Activated CD8-positive, alpha-beta memory T cell treated with anti-CD3 and anti-CD28 coated beads, Interleukin-2, amount 50 U/mL, for 4 hours (primary cell): Measurements from ENCODE around the gene AP1M1.

Source experiments
- DNase-seq: peaks from one replicate; pipeline ENCODE4 v3.0.0-alpha.2; 2020

AP1M1 gene

DNA sequence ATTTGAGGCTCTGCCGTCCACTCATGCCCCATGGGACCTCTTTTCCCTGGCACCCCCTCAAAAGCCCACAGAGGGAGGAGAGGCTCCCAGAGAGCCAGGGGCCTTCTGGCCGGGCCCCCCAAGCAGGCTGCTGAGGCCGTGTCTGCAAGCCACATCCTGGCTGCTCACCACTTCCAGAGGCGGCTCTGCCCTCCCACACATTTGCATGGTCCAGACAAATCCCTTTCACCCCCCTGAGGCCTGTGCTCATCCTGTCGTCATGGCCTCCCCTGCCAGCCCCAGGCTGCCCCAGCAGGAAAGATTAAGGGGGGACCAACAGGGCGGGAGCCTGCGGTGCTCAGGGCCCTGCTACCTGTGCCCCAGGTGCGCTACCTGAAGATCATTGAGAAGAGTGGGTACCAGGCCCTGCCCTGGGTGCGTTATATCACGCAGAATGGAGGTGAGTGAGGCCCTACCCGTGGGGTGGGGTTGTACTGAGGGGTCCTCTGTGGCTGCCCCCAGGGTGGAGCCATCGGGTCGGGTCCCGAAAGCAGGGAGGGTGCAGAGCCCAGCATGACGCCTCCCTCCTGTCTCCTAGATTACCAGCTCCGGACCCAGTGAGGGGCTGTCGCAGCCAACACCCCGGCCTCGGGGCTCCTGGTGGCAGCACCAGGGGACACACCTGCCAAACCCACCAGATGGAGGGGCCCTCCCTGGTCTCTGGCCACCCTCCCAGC lies 36.3 kb downstream of the AP1M1 start:
- no peak for DNase-seq

DNA sequence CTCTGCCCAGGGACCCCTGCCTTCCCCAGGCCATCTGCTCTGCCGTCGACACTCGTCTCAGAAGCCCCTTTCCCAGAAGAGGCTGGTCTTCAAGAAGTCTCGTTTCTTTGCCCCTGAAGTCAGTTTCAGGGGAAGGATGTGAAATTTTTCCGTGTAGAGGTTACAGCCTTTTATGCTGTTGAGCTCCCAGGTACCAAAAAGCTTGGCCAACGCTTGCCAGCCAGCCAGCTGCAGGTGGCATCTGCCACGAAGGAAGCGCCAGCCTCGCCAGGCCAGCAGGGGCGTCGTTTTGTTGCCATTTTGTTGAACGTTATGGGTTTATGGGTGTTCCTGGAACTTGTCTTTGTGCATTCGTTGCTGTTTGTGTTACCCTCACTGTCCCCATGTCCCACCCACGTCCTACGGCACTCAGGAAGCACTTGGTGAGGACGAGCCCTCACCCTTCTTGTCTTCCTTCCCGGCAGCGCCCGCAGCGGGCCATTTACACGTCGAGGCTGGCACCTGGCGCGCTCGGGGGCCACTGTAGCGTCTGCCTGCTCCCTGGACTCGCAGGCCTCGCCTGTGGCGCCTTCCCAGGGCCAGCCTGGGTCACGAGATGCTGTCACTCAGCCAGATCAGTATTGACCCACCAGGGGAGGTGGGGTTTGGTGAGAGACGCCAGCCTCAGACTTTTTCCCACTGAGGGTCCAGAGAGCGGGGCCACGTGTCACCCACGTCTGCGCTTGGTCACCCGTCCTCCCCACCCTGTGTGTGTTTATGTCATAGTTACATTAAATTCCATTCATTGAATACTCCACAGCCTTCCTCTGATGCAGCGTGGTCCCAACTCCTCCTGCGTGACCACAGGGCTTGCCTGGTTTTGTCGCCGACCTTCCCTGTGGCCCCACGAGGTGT lies 37.1 kb downstream of the AP1M1 start:
- DNase-seq: no peak

DNA sequence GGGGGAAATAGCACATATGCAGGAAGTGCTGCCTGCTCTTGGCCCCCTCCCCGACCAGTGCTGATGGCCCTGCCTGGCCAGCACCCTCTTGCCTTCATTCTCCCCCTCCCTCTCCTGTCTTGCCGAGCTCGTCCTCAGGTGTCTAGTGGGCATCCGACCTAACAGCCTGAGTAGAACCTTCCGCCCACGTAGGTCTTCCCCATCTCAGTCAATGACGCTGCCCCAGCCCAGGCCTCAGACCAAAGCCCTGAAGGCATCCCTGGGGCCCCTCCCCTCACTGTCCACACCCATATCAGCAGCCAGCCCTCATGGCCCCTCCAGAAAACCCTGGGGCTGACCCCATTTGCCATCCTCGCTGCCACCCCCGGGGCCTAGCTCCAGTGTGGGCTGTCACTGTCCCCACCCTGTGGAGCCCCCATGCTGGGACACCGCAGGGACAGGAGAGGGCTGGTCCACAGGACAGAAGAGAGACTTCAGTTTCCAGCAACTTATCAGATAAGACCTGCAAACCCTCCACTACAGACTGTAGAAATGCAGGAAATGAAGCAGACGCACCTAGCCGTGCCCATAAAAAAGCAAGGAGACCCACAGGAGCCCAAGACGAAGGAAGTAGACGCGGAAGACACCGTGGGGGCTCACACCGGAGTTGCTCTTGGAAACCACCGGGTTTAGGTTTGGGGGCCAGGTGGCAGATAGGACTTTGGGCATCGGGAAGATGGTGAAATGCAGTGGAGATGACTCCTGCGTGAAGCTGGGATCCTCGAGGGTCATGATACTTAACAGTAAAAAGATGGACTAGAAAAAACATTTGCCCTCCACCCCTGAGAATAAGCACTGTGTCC lies 38.3 kb downstream of the AP1M1 start:
- no peak for DNase-seq

DNA sequence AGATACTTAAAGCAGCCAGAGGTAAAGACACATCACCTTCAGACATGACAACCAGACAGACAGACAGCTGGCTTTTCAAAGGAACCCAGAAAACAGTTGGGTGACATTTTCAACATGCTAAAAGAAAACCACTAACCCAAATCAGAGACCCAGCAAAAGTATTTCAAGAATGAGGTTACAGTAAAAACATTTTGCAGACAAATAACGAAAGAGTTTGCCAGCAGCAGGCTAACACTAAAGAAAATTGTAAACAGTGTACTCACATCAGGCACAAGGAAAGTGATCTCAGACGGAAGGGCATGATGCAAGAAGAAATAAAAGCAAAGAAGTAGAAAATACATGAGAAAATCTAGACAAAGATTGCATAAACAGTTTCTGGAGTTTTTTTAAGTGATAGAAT lies 46.4 kb downstream of the AP1M1 start:
- no peak for DNase-seq

DNA sequence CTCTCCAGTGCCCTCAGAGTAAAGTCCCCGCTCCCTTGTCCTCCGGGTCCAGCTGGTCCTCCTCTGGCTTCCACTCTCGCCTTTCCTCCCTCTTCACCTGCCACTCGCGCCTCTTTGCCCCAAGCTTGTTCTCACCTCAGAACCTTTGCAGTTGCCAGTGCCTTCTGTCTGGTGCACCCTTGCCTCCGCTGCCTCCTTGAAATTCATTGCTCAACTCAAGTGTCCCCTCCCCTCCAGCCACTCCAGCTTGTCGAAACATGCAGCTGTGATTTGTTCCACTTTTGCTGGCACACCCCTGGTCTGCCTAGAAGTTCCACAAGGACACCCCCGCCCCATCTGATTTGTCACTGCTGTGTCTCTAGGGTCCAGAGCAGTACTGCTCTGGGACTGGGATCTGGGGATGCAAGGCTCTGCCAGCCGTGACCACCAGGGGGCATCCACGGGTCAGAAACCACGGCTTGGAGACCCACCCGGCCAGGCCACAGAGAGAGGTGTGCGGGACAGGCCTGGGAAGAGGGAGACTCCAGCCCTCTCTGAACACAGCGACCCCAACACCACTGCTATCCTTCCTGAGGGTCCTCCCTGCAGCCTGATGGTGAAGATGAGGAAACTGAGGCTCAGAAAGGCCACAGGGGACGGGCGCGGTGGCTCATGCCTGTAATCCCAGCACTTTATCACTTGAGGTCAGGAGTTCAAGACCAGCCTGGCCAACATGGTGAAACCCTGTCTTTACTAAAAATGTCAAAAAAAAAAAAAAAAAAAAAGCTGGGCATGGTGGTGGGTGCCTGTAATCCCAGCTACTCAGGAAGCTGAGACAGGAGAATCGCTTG lies 49.9 kb downstream of the AP1M1 start:
- peak; percentile 88 for DNase-seq

DNA sequence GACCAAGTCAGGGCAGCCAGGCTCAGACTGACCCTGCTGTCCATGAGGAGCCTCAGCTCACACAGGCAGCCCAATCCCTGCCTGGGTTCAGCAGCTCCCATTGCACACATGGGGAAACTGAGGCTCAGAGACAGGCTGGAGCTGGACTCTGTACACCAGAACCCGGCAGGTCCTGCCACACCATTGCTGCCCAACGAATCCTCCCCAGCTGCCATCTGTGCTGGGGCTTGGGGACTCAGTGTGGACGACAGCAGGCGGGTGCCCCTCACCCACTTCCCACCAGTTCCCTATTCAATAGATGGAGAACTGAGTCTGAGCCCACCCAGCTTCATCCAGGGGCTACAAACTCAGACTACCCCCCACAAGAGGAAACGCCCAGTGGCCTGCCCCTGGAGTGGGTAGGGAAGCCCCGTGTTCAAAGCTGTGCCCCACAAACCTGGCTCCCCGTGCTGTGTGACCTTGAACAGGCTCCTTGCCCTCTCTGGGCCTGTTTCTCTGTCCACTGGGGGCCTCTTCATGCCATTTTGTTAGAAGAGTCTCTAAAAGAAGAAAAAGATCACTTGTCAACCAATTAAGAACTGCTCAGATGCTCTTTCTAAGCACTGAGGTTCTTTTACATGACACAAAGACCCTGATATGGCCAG lies 50.8 kb downstream of the AP1M1 start:
- no peak for DNase-seq

DNA sequence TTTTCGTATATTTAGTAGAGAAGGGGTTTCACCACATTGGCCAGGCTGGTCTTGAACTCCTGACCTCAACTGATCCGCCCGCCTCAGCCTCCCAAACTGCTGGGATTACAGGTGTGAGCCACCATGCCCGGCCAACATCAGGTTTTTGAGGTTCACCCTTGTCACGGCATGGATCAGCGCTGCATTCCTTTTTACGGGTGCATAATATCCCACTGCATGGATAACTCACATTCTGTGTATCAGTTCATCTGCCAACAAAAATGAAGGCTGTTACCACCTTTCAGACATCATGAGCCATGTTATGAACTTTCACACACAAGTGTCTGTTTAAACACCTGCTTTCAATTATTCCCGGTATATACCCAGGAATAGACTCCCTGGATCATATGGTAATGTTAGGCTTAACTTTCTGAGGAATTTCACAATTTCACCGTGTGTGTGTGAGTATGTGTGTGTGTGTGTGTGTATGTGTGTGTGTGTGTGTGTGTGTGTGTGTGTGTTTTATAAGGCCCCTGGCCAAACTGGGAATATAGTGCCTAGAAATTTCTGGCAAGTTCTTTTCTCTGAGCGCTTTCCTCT lies 52.2 kb downstream of the AP1M1 start:
- DNase-seq: no peak

DNA sequence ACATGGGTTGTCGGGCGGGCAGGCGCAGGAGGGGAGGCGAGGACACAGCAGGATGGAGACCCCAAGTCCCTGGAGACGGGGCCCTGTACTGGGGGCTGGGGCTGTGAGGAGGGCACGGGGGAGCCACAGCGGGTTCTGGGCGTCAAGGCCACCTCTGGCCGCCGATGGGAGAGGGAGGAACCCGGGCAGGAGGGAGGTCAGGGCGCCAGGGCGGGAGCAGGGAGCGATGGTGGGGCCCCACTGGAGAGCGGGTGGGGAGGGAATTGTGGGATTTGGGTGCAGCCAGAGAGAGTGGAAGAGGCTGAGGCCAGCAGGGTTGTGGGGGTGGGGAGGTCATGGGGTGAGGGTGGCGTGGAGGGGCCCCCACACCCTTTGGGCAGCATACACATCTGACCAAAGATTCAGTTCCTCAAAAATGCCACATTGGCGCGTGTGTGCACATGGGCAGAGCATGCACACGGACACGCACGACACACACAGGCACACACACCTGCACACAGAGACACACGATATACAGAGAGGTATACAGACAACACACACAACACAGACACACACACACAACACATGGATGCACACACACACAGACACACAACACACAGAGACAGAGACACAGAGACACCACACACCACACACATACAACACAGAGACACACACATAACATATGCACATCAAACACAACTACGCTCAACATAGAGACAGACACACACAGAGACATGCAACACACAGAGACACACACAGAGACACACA lies 54.9 kb downstream of the AP1M1 start:
- no peak for DNase-seq

DNA sequence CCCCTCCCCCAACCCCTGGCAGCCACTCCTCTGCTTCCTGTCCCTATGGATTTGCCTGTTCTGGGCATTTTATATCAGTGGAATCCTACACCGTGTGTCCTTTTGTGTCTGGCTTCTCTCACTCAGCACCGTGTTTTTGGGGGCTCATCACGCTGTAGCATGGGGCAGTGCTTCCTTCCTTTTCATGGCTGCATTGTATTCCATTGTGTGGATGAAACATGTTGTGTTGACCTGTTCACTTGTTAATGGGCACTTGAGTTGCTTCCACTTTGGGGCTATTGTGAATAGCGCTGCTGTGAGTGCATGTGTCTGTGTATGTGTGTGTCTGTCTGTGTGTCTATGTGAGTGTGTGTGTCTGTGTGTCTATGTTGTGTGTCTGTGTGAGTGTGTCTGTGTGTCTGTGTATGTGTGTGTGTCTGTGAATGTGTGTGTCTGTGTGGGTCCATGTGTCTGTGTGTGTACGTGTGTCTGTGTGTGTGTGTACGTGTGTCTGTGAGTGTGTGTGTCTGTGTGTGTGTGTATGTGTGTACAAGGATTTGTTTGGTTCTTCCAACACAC lies 57.2 kb downstream of the AP1M1 start:
- DNase-seq: no peak

DNA sequence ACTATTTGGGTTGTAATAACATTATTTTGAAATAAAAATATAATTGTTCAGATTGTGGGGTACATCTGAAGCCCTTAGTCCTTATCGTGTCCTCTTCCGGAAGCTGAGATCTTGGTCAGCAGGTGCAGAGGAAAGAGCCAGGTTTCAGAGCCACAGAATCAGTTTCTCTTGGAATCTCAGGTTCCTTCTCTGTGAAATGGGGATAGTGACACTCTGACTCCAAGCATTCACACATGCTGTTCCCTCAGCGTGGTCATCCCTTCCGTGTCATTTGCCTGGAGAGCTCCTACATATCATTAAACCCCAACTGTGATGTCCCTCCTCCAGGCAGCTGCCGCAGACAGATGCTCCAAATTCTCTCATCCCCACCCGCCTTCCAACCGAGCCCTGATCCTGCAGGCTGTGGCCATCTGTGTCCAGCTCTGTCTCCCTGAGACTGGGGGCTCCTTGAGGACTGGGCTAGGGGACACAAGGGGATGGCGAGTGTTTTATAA lies 59.8 kb downstream of the AP1M1 start:
- no peak for DNase-seq

DNA sequence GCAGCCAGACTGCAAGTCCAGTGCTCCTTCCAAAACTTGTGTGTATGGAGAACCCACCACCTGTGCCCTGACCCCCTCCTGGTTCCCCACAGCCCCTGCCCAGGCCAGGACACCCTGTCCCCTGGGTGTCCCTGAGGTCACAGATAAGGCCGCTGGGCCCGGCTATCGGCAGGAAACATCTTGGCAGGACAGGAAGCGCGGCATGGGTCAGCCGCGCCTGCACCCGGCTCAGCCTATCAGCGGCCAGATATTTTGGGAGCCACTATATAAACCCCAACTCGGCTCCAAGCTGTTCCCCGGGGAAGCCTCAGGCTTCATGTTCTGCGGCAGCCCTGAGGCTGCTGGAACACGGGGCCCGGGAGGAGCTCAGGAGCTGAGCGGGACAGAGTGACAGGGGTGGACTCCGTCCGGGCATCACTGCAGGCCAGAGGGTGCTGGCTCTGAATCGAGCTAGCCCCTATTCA lies 60.8 kb downstream of the AP1M1 start:
- no peak for DNase-seq

DNA sequence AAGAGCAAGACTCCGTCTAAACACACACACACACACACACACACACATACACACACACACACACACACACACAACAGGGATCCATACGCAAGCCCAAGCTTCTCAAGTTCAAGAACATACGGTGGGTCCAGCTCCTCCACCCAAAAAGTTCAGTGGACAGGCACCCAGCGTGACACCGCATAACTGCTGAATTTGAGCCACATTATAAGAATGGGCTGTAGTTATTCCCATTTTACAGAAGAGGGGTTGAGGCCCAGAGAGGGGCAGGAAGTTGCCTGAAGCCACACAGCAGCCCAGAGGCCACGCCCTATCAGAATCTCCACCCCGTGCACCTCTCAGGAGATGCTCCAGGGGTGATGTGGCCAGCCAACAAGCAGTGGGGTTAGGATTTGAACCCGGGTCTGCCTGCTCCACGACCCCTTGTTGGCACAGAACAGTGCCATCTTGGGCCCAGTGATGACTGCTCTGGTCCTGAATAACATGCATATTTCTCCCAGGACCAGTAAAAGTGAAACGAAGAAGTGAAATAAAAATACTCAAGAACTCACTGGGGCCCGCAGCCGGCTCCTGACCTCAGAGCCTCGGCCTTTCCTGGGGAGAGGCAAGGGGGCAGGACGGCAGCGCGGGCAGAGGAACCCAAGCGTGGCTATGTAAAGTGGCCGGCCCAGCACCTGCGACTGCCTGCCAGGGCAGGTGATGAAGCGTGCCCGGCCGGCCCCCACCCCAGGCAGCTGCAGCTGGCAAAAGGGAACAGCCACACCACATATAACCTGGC lies 61.9 kb downstream of the AP1M1 start:
- DNase-seq: no peak

DNA sequence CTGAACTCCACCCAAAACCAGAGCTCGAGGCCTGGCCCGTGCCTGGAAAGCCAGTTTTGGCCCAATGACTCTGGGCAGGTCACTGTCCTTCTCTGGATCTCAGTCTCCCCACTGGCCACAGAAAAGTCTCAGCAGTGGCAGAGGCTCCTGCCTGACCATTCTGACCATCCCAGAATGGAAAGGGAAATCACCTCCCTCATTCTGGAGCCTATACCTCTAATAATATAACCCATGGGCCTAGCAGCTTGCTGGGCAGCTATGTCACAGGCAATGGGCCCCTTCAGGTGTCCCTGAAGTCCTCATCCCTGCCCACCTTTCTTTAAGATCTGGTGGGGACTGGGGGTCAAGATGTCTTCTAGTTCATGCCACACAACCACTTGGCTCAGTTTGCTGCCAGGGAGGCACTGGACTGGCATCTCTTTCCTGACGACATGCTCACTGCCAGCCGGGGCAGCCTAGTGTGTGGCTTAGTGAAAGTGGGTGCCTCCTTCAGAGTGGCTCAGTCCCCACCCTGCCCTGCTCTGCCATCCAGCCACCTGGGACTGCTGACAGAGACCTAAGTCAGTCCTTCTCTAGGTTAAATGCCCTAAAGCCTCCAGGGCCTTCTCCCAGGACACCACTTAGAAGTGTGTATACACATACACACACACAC lies 62.6 kb downstream of the AP1M1 start:
- no peak for DNase-seq

DNA sequence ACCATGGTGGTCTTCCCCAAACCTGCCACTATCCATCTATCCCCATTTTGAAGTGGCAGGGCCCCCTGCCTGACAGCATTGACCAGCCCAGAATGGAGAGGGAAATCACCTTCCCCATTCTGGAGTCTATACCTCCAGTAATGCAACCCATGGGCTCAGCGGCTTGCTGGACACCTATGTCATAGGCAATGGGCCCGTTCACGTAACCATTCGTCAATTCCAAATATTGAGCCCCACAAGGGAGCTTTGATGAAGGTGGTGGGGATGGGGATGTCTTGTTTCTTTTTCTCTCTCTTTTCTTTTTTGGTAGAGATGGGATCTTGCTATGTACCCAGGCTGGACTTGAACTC lies 63.1 kb downstream of the AP1M1 start:
- DNase-seq: no peak

DNA sequence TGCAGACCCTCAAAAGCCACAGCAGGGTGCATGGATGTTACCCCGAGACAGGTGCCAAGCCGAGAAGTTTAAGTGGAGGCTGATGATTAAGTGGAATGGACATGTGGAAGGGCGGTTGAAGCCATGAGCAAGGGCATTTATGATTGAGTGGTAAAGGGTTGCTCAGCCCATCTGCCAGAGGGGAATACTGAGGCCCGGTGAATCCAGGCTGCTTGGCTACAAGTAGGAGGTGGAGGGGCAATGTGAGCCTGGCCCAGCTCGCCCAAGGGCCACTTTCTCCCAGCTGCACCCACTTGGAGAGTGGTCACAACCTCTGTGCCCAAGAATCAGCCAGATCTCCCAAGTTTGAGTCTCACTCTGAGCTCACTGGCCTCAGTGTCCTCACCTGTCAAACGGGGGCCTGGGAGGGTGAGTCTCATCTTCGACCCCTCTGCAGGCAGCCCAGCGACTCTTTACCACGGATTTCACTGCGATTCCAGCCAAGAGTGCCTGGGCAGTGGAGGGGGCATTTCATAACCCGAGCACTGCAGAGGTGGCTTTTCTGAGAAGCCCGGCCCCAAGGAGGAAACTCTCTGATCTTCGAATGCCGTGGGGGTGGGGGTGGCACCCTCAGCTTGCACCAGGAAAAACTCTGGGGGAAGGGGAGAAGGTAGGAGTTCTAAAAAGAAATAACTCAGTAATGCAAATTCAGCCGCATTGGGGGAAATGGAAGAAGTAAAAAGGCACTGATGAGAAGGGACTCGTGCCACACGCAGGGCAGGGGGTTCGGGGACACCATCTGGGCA lies 64.1 kb downstream of the AP1M1 start:
- DNase-seq: no peak

DNA sequence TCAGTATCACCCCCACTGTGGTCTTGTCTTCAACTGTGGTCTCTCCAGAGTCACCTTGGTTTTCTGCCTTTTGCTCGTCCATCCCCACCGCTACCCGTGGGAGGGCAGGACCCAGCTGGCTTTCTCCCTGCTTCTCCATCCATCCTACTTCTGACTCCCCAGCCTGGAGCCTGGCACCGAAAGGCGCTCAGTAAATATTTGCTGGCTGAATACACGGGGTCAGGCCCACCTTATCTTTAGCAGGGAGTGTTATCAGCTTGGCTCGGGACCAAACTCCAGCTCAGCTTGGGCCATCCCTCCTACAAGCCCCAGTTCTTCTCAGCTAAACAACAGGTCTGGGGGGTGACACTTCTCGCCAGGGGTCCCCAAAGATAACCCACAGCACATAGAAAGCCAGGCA lies 64.9 kb downstream of the AP1M1 start:
- no peak for DNase-seq

DNA sequence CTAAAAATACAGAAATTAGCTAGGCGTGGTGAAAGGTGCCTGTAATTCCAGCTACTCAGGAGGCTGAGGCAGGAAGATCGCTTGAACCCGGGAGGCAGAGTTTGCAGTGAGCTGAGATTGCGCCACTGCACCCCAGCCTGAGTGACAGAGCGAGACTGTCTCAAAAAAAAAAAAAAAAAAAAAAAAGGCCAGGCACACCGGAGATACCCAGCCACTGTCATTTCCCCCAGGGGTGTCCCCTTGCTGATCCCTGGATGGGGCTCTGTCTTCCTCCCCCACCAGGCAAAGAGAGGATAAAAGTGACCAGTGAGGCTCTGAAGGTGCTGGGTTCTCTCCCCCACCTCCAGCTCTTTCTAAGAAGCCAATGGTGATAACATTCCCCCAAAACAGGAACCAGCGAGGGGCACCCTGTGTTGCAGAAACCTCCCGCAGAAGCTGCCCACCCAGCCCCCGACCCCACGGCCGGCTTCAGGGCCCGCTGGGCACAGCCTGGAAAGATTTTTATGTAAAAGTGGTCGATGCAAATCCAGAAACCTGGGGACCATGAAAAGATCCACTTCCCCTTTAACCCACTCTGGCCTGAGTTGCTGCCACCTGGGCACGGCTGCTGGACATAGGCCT lies 65.5 kb downstream of the AP1M1 start:
- no peak for DNase-seq

DNA sequence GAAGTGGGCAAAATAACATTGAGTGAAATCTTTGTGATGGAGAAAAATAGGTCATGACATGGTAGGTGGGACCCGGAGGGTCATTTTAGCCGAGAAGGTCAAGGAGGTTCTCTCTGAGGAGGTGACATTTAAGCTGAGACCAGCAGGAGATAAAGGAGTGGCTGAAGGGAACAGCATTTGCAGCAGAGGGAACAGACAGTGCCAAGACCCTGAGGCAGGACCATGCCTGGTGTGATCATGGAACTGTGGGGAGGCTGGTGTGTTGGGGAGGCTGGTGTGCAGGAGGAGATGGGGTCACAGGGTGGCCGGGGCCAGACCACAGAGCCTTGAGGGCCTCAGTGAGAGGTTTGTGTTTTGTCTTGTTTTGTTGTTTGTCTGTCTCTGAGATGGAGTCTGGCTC lies 67.5 kb downstream of the AP1M1 start:
- DNase-seq: no peak
